Hepatocyte (in vitro differentiated cells): ENCODE data around the gene SLC26A1.

Experiments
- CTCF ChIP-seq: fragments of 200-600 bp; sonication (generic); IDR thresholded peaks from 2 replicates; pipeline ENCODE4 v1.5.1; 2016; ENCODE audit warnings: antibody characterized with exemption, mild to moderate bottlenecking; ENCODE audit not compliant: poor library complexity
- EZH2 ChIP-seq: fragments of 200-600 bp; sonication (generic); IDR thresholded peaks from 2 replicates; pipeline ENCODE4 v1.6.1; 2016; ENCODE audit warnings: antibody characterized with exemption, mild to moderate bottlenecking, borderline replicate concordance

GRCh38 chr4:958696-959337 is 34.4 kb downstream of the SLC26A1 start:
- TF ChIP-seq CTCF = no peak
- TF ChIP-seq EZH2 = no peak
